OCI-LY3 (cell line): Measurements from ENCODE around the gene PCYT2.
A peak's percentile ranks its signal among the peaks of the same experiment; 100 is the strongest.

ENCODE experiments used
- H2AFZ ChIP-seq: fragments of 200-600, 300-600 bp; shearing (Covaris generic); 2 replicates; pipeline ENCODE4 v1.6.0; 2014; ENCODE audit warnings: antibody characterized with exemption, low read depth, low read length
- H3K27ac ChIP-seq: fragments of 200-600, 300-600 bp; sonication (generic); 2 replicates; pipeline ENCODE4 v1.5.1; 2014; ENCODE audit warnings: mild to moderate bottlenecking, low read length, moderate library complexity, mixed read lengths
- H3K27me3 ChIP-seq: fragments of 200-600, 300-600 bp; sonication (generic); 2 replicates; pipeline ENCODE4 v1.6.1; 2014; ENCODE audit warnings: low read depth, low read length, mixed read lengths
- H3K36me3 ChIP-seq: fragments of 200-600, 300-600 bp; sonication (generic); replicated peaks from 2 replicates; pipeline ENCODE3; 2014; ENCODE audit warnings: low read depth, low read length, mixed read lengths
- H3K4me1 ChIP-seq: fragments of 300-600, 200-600 bp; sonication (generic); 2 replicates; pipeline ENCODE4 v1.6.1; 2014; ENCODE audit warnings: low read length, mixed read lengths
- H3K4me2 ChIP-seq: fragments of 200-600, 300-600 bp; sonication (generic); 2 replicates; pipeline ENCODE4 v1.6.1; 2014; ENCODE audit warnings: low read length, mixed read lengths
- H3K4me3 ChIP-seq: fragments of 300-600, 200-600 bp; sonication (generic); 2 replicates; pipeline ENCODE4 v1.5.1; 2014; ENCODE audit warnings: antibody characterized with exemption, mild to moderate bottlenecking, low read length, moderate library complexity
- H3K79me2 ChIP-seq: fragments of 300-600, 200-600 bp; shearing (Covaris generic); 2 replicates; pipeline ENCODE4 v1.6.1; 2014; ENCODE audit warnings: mild to moderate bottlenecking, low read length, mixed read lengths
- H3K9ac ChIP-seq: fragments of 300-600, 200-600 bp; shearing (Covaris generic); 2 replicates; pipeline ENCODE4 v1.6.0; 2014; ENCODE audit warnings: mild to moderate bottlenecking, low read length, moderate library complexity
- H3K9me3 ChIP-seq: fragments of 200-600, 300-600 bp; shearing (Covaris generic); 2 replicates; pipeline ENCODE4 v1.6.1; 2014; ENCODE audit warnings: low read length, mixed read lengths; ENCODE audit not compliant: insufficient read depth
- H4K20me1 ChIP-seq: fragments of 200-600, 300-600 bp; sonication (generic); 2 replicates; pipeline ENCODE4 v1.6.1; 2016; ENCODE audit warnings: low read length, mixed read lengths; ENCODE audit not compliant: insufficient read depth
- EZH2phosphoT487 ChIP-seq: fragments of 200-600 bp; shearing (Covaris generic); IDR thresholded peaks from 2 replicates; pipeline ENCODE4 v1.6.1; 2018; ENCODE audit warnings: antibody characterized with exemption, mixed run types, low read depth
- TF ChIP-seq, protein P1 (sequence below): fragments of 200-600, 300-600 bp; sonication (generic); IDR thresholded peaks from 2 replicates; pipeline ENCODE4 v1.5.1; 2014; ENCODE audit warnings: antibody characterized with exemption, low read length, low read depth

The PCYT2 gene

GRCh38 chr17:81860756-81861568, 50.2 kb downstream of the PCYT2 start:
- Histone ChIP-seq H3K27ac (peak overlapping the region; percentile 61), H3K36me3 (peaks cover 42% of the 10 kb centered on the region), H2AFZ (no peak overlapping the region), H3K79me2 (peaks cover 78% of the 10 kb centered on the region), H3K9ac (peak overlapping the region; percentile 82), H3K4me2 (peak overlapping the region; percentile 76), H3K4me3 (peak overlapping the region; percentile 91), H4K20me1 (peaks cover 23% of the 10 kb centered on the region), H3K27me3 (no peaks in the 10 kb centered on the region), H3K9me3 (no peaks in the 10 kb centered on the region), H3K4me1 (peaks cover 23% of the 10 kb centered on the region)
- TF ChIP-seq, protein P1, sequence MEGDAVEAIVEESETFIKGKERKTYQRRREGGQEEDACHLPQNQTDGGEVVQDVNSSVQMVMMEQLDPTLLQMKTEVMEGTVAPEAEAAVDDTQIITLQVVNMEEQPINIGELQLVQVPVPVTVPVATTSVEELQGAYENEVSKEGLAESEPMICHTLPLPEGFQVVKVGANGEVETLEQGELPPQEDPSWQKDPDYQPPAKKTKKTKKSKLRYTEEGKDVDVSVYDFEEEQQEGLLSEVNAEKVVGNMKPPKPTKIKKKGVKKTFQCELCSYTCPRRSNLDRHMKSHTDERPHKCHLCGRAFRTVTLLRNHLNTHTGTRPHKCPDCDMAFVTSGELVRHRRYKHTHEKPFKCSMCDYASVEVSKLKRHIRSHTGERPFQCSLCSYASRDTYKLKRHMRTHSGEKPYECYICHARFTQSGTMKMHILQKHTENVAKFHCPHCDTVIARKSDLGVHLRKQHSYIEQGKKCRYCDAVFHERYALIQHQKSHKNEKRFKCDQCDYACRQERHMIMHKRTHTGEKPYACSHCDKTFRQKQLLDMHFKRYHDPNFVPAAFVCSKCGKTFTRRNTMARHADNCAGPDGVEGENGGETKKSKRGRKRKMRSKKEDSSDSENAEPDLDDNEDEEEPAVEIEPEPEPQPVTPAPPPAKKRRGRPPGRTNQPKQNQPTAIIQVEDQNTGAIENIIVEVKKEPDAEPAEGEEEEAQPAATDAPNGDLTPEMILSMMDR: no peak
- TF ChIP-seq EZH2phosphoT487: no peak

- Histone ChIP-seq H3K4me1 (peaks cover 23% of the 10 kb centered on the region), H3K79me2 (peaks cover 86% of the 10 kb centered on the region), H4K20me1 (peaks cover 29% of the 10 kb centered on the region), H3K9ac (peak within 1 kb of the TSS; percentile 90), H3K9me3 (no peaks in the 10 kb centered on the region), H3K36me3 (peaks cover 42% of the 10 kb centered on the region), H2AFZ (no peak within 1 kb of the TSS), H3K27ac (peak within 1 kb of the TSS; percentile 76), H3K4me3 (peak within 1 kb of the TSS; percentile 98), H3K27me3 (no peaks in the 10 kb centered on the region), H3K4me2 (peak within 1 kb of the TSS; percentile 89)
- no peak for TF ChIP-seq EZH2phosphoT487
- TF ChIP-seq, protein P1: no peak
Measured at GRCh38 chr17:81859906-81860755, 51.1 kb downstream of the PCYT2 start, which contains the start of gene P4HB. TSS of gene P4HB (minus strand) at chr17:81860535. CDS start at chr17:81860471, 64 bp downstream.

GRCh38 chr17:81858967-81859905, 52.0 kb downstream of the PCYT2 start:
- peak overlapping the region; percentile 76 for H3K27ac ChIP-seq
- H3K4me2 ChIP-seq: peak overlapping the region; percentile 89
- H3K4me1 ChIP-seq: peaks cover 23% of the 10 kb centered on the region
- peaks cover 90% of the 10 kb centered on the region for H3K79me2 ChIP-seq
- peaks cover 33% of the 10 kb centered on the region for H4K20me1 ChIP-seq
- TF ChIP-seq, protein P1: no peak
- TF ChIP-seq EZH2phosphoT487: no peak
- H3K9ac ChIP-seq: peak overlapping the region; percentile 90
- peaks cover 48% of the 10 kb centered on the region for H3K36me3 ChIP-seq
- H2AFZ ChIP-seq: no peak overlapping the region
- H3K9me3 ChIP-seq: no peaks in the 10 kb centered on the region
- peak overlapping the region; percentile 98 for H3K4me3 ChIP-seq
- H3K27me3 ChIP-seq: no peaks in the 10 kb centered on the region
